ENCODE results near the gene NUDT3. TPM values are rescaled to one million over a fixed set of nuclear protein-coding genes. Genes with fewer than 3 reads are reported as not detected.

Gene NUDT3
- total RNA-seq, 1 experiment from 2014 or later: 25.2 TPM

GRCh38 chr6:34340394-34340793 lies 52.1 kb downstream of the NUDT3 start:
- DNase-seq (ENCODE audit: low read depth, low spot score) (no peak), ATAC-seq (no peak)
- Histone ChIP-seq H2AFZ (ENCODE audit: low read depth, low read length, poor library complexity, severe bottlenecking) (no peak overlapping the region), H3K9me3 (ENCODE audit: control insufficient read depth in 1 of 2, insufficient read depth in 1 of 2, low read depth in 1 of 2, low read length in 2 of 2) (no peaks in the 10 kb centered on the region), H3K36me3 (ENCODE audit: control insufficient read depth in 1 of 2, insufficient read depth in 2 of 2, low read length in 2 of 2) (peaks cover 0 to 2% of the 10 kb centered on the region in 2 experiments; a peak in 1 of 4 replicates), H4K20me1 (ENCODE audit: insufficient read depth) (peaks cover 5% of the 10 kb centered on the region; the same call in 1 of the 2 replicates), H3K4me1 (ENCODE audit: control insufficient read depth in 1 of 2, insufficient read depth in 2 of 2, low read length in 2 of 2) (peaks cover 0 to 7% of the 10 kb centered on the region in 2 experiments; a peak in 1 of 4 replicates), H3K4me2 (ENCODE audit: low read length) (no peak overlapping the region), H3K27ac (ENCODE audit: low read depth, low read length) (no peak overlapping the region), H3K9ac (ENCODE audit: low read length) (no peak overlapping the region), H3K4me3 (replicated peaks in 1 of 2; ENCODE audit: low read depth in 1 of 2, low read length in 2 of 2) (no peak overlapping the region), H3K27me3 (ENCODE audit: insufficient read depth, low read length) (no peaks in the 10 kb centered on the region), H3K79me2 (ENCODE audit: insufficient read depth, low read length) (peaks cover 83% of the 10 kb centered on the region), H3K9me2 (ENCODE audit: insufficient read depth) (no peaks in the 10 kb centered on the region)
- ChIA-PET CTCF (no interaction called here), RAD21 (ENCODE audit: low non-redundant PET in 1 of 2, low total read pairs in 2 of 2, uncharacterized antibody in 2 of 2, unreplicated experiment in 2 of 2) (no interaction called here), POLR2A (no interaction called here)
- TF ChIP-seq TCF7L2 (IDR thresholded peaks at IDR 0.05; ENCODE audit: borderline replicate concordance, extremely low read depth, insufficient read depth, insufficient read length) (no peak), SP1 (IDR thresholded peaks at IDR 0.05; ENCODE audit: low read depth) (no peak), REST (IDR thresholded peaks at IDR 0.05; ENCODE audit: low read depth) (no peak), ELF1 (IDR thresholded peaks at IDR 0.05; ENCODE audit: borderline replicate concordance, low read depth) (no peak), POLR2A (IDR thresholded peaks at IDR 0.05; ENCODE audit: borderline replicate concordance, extremely low read depth, insufficient read depth, insufficient read length) (no peak), ATF3 (IDR thresholded peaks at IDR 0.05) (no peak), SRF (IDR thresholded peaks at IDR 0.05; ENCODE audit: low read depth) (no peak), CTCF (IDR thresholded peaks at IDR 0.05 in 2 of 3, conservative IDR thresholded peaks at IDR 0.05 in 1 of 3; ENCODE audit: borderline replicate concordance in 1 of 3, insufficient read depth in 1 of 3, low read depth in 2 of 3, low read length in 2 of 3) (no peak), SIN3A (IDR thresholded peaks at IDR 0.05; ENCODE audit: low read depth) (no peak), MAX (IDR thresholded peaks at IDR 0.05) (no peak), YY1 (IDR thresholded peaks at IDR 0.05; ENCODE audit: extremely low read depth, insufficient replicate concordance, low read depth, low read length) (no peak), POLR2AphosphoS5 (IDR thresholded peaks at IDR 0.05; ENCODE audit: low read depth, low read length) (no peak), FOSL1 (IDR thresholded peaks at IDR 0.05; ENCODE audit: low read depth) (no peak), CEBPB (IDR thresholded peaks at IDR 0.05; ENCODE audit: low read depth) (no peak), EZH2 (IDR thresholded peaks at IDR 0.05) (no peak), CBX3 (IDR thresholded peaks at IDR 0.05; ENCODE audit: low read depth) (no peak), EZH2phosphoT487 (IDR thresholded peaks at IDR 0.05; ENCODE audit: borderline replicate concordance) (no peak), JUND (IDR thresholded peaks at IDR 0.05) (no peak)
- BruUV-seq (replicated peaks): no TSS peak
- intact Hi-C loops (cut with micrococcal nuclease): no loop called here

Measured in HCT116 (cell line).